SHP77 (cell line): ENCODE measurements around the gene SMPDL3B.

ENCODE experiments used
- DNase-seq, 2 experiments: peaks; one replicate each; lab custom pipeline; 2025; lab: John Stamatoyannopoulos, UW

Gene SMPDL3B

GRCh38 chr1:27934818-27935549, at the start of gene SMPDL3B:
Gene SMPDL3B (plus strand): TSS chr1:27935000. CDS start chr1:27935184, 184 bp downstream.
- peak in 1 of 2 experiments; percentile 33 for DNase-seq

GRCh38 chr1:27885114-27885528, 49.7 kb upstream of the SMPDL3B start:
- DNase-seq, result no peak

GRCh38 chr1:27885621-27886352, 49.0 kb upstream of the SMPDL3B start:
- DNase-seq, result no peak

GRCh38 chr1:27886353-27886679, 48.5 kb upstream of the SMPDL3B start:
- no peak for DNase-seq

- no peak for DNase-seq
Observed at GRCh38 chr1:27886744-27887143, 48.1 kb upstream of the SMPDL3B start.

- DNase-seq, result no peak
Observed at GRCh38 chr1:27887215-27888021, 47.4 kb upstream of the SMPDL3B start.

- no peak for DNase-seq
Observed at GRCh38 chr1:27889506-27889905, 45.3 kb upstream of the SMPDL3B start.

GRCh38 chr1:27891196-27891889, 43.5 kb upstream of the SMPDL3B start:
- no peak for DNase-seq

- DNase-seq, result no peak
Observed at GRCh38 chr1:27894521-27894920, 40.3 kb upstream of the SMPDL3B start.

GRCh38 chr1:27906759-27907158, 28.0 kb upstream of the SMPDL3B start:
- no peak for DNase-seq

- no peak for DNase-seq
Observed at GRCh38 chr1:27912429-27912828, 22.4 kb upstream of the SMPDL3B start.

- DNase-seq, result no peak
Observed at GRCh38 chr1:27915082-27915575, 19.7 kb upstream of the SMPDL3B start.

- DNase-seq, result no peak
Observed at GRCh38 chr1:27922272-27922671, 12.5 kb upstream of the SMPDL3B start.

GRCh38 chr1:27928216-27928954, 6.4 kb upstream of the SMPDL3B start:
- DNase-seq, result no peak

GRCh38 chr1:27931184-27931583, 3.6 kb upstream of the SMPDL3B start:
- DNase-seq, result no peak

GRCh38 chr1:27931759-27932158, 3.0 kb upstream of the SMPDL3B start:
- no peak for DNase-seq

GRCh38 chr1:27935721-27936120, 921 bp downstream of the SMPDL3B start:
- DNase-seq, result no peak

GRCh38 chr1:27936370-27936769, 1.6 kb downstream of the SMPDL3B start:
- no peak for DNase-seq

GRCh38 chr1:27937524-27937836, 2.7 kb downstream of the SMPDL3B start:
- DNase-seq, result no peak

- DNase-seq, result no peak
Observed at GRCh38 chr1:27938488-27938887, 3.7 kb downstream of the SMPDL3B start.

GRCh38 chr1:27940297-27940696, 5.5 kb downstream of the SMPDL3B start:
- DNase-seq, result peak; percentile 36 to 56
